Measurements from ENCODE around the gene NCK2. TPM values are rescaled to one million over a fixed set of nuclear protein-coding genes. Genes with fewer than 3 reads are reported as not detected.

NCK2 gene
- total RNA-seq, 2 donors from 2014 or later, result 31.7 to 39.3 TPM

DNA sequence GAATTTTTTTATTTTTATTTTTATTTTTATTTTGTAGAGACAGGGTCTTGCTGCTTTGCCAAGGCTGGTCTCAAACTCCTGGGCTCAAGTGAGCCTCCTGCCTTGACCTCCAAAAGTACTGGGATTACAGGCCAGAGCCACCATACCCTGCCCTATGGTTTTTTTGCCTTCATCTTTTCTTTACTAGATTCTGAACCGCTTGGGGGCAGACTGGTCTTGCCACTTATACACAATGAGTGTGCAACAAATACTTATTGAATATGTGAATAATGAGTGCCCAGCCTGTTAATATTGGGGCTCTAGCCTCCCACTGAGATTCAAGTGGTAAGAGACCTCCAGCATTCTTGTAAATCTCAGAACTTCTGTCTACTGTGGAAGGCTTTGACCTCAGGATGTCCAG lies 3.9 kb downstream of the NCK2 start:
- Histone ChIP-seq H3K36me3 (no peaks in the 10 kb centered on the region), H3K27me3 (no peaks in the 10 kb centered on the region), H3K4me3 (no peak overlapping the region), H3K4me1 (peaks cover 0 to 62% of the 10 kb centered on the region in 2 donors), H3K9me3 (no peaks in the 10 kb centered on the region), H3K27ac (no peak overlapping the region)
- no peak for DNase-seq (ENCODE audit: low spot score)
- TF ChIP-seq, protein P1, sequence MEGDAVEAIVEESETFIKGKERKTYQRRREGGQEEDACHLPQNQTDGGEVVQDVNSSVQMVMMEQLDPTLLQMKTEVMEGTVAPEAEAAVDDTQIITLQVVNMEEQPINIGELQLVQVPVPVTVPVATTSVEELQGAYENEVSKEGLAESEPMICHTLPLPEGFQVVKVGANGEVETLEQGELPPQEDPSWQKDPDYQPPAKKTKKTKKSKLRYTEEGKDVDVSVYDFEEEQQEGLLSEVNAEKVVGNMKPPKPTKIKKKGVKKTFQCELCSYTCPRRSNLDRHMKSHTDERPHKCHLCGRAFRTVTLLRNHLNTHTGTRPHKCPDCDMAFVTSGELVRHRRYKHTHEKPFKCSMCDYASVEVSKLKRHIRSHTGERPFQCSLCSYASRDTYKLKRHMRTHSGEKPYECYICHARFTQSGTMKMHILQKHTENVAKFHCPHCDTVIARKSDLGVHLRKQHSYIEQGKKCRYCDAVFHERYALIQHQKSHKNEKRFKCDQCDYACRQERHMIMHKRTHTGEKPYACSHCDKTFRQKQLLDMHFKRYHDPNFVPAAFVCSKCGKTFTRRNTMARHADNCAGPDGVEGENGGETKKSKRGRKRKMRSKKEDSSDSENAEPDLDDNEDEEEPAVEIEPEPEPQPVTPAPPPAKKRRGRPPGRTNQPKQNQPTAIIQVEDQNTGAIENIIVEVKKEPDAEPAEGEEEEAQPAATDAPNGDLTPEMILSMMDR (IDR thresholded peaks at IDR 0.05), result no peak

DNA sequence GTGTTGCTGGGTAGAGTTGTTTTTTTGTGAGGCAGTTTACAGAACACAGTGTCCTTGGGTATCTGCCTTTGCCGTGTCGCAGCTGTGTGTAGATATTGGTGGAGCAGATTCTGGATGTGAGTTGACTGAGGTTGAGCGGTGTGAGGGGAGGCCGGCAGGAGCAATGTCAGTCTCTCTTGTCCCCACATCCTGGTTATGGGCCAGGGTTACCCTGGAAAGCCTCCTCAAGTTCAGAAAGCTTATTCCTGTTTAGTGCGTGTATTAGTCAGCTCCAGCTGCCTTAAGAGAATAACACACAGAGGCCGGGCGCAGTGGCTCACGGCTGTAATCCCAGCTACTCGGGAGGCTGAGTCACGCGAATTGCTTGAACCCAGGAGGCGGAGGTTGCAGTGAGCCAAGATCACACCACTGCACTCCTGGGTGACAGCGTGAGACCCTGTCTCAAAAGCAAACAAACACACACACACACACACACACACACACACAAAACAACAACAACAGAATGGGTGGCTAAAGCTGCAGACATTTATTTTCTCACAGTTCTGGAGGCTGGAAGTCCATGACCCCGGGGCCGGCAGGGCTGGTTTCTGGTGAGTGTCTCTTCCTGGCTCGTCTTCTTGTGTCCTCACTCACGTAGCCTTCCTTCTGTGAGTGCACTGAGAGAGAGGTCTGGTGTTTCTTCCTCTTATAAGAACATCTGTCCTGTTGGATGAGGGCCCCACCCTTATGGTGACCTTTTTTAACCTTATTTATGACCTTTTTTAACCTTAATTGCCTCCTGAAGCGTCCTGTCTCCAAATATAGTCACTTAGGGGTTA lies 5.1 kb downstream of the NCK2 start:
- Histone ChIP-seq H3K36me3 (no peaks in the 10 kb centered on the region), H3K27me3 (no peaks in the 10 kb centered on the region), H3K4me3 (no peak overlapping the region), H3K27ac (no peak overlapping the region), H3K4me1 (peaks cover 0 to 65% of the 10 kb centered on the region in 2 donors), H3K9me3 (no peaks in the 10 kb centered on the region)
- DNase-seq (ENCODE audit: low spot score), result no peak
- TF ChIP-seq, protein P1 (IDR thresholded peaks at IDR 0.05), result no peak

DNA sequence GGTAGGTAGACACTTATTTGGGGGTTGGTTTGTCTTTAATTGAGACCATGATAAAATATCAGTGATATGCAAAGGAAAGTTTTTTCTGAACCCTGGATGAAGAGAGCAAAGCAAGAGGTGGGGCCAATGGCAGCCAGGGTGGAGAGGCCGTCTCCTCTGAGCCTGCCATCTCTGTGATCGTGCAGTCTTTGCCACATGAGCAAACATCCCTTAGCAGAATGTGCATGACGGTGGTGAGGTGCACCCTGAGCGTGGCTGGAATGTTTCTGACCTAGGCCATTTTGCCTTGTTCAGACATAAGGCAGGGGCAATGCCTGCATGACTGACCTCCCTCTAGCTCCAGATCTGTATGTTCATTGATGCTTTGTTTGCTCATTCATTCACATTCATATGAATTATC lies 6.0 kb downstream of the NCK2 start:
- TF ChIP-seq, protein P1 (IDR thresholded peaks at IDR 0.05), result no peak
- Histone ChIP-seq H3K9me3 (no peaks in the 10 kb centered on the region), H3K36me3 (no peaks in the 10 kb centered on the region), H3K27ac (no peak overlapping the region), H3K4me3 (no peak overlapping the region), H3K27me3 (no peaks in the 10 kb centered on the region), H3K4me1 (peaks cover 0 to 67% of the 10 kb centered on the region in 2 donors)
- no peak for DNase-seq (ENCODE audit: low spot score)

DNA sequence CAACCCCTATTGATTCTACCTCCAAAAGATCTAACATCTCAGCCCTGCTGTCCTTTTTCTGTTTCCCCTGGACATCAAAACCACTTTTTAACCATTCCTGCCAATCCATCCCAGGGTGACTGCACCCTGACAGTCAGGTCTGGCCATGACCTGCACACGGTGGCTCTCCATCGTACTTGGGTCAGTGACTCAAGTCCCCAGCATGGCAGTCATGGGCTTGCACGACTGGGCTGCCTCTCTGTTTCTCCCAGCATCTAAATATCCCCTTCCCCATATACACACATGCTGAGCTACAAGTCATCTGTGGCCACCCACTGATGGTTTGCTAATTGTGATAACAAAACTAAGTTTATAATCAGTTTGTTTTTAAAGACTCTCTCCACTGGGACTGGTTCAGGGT lies 6.6 kb downstream of the NCK2 start:
- TF ChIP-seq, protein P1 (IDR thresholded peaks at IDR 0.05), result no peak
- DNase-seq (ENCODE audit: low spot score), result no peak
- H3K27ac ChIP-seq, result no peak overlapping the region
- H3K9me3 ChIP-seq, result no peaks in the 10 kb centered on the region
- H3K27me3 ChIP-seq, result no peaks in the 10 kb centered on the region
- H3K4me3 ChIP-seq, result no peak overlapping the region
- no peaks in the 10 kb centered on the region for H3K36me3 ChIP-seq
- peaks cover 0 to 67% of the 10 kb centered on the region in 2 donors for H3K4me1 ChIP-seq

DNA sequence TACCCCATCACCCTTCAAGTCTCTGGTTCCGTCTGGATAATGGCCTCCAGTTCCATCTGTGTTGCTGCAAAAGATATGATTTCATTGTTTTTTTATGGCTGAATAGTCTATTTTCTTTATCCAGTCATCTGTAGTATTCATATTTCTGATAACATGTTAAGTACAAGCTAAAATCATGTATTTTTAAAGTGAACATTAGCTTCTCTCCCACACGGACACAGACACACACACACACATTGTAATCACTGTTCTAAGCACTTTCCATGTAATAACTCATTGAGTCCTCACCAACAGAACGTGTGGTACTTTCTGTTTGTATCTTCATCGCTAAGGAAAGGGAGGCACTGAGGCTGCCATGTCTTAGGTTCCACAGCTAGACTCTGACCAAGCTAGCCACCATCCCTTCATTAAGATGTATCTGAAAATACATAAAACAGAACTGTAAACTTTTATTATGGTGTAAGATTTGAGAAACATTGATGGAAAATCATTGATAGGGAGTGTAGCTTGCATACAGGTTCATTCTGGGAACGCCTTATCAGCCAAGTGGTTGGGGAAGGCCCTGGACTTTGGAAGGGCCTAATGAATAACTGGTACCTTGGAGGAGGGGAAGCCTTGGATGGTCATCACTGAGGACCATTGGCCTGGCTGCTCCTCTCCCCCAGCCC lies 8.1 kb downstream of the NCK2 start:
- Histone ChIP-seq H3K27me3 (no peaks in the 10 kb centered on the region), H3K9me3 (no peaks in the 10 kb centered on the region), H3K36me3 (no peaks in the 10 kb centered on the region), H3K4me3 (no peak overlapping the region), H3K4me1 (peaks cover 0 to 56% of the 10 kb centered on the region in 2 donors), H3K27ac (no peak overlapping the region)
- DNase-seq (ENCODE audit: low spot score), result no peak
- TF ChIP-seq, protein P1 (IDR thresholded peaks at IDR 0.05), result no peak
